DMS53 treated with DMSO at 0.1 percent for 48 hours (cell line): Measurements from ENCODE around the gene SERF1B.
"Not testable (repeated sequence)": the region's sequence is repeated elsewhere in the genome, so short reads cannot be mapped to it uniquely, and the experiment has no call there.

Experiments
- DNase-seq: peaks from one replicate; lab custom pipeline; 2025; ENCODE audit not compliant: unreplicated experiment; lab: John Stamatoyannopoulos, UW

The SERF1B gene

DNA sequence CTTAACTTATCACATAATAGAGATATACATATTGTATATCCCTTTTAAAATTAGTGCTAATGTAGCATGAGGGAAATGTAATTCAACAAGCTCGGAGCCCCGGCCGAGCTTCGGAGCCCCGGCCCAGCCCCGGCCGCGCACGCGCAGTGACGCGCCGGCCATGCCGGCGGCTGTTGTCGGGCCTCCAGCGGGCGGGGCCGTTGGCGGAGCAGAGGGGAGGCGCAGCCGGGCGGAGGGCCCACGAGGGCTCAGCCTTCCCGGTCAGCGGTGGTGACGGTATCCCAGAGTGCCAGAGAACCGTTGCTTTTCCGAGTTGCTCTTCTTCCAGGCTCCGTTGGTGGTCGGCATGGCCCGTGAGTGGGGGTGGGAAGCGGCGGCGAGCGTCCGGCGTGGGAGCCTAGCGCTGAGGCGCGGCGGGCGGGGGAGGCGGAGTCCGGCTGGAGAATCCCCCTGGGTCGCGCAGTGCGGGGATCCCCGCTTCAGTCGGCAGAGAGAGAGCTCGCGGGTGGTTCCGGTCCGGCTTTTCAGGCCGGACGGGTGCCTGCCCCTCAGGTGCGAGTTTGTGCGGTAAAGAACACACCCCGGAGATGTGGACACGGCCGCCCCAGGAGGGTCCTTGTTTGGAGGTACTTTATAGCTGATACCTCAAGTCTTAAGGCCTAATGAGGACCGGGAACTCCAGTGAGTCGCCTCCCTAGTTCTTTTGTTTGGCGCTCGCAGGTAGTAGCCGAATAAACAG lies at the start of gene SERF1B:
SERF1B (plus strand) TSS at position 146 of the 739 bp plus-strand sequence; CDS start at position 347, 201 bp downstream.
- not testable (repeated sequence) for DNase-seq

DNA sequence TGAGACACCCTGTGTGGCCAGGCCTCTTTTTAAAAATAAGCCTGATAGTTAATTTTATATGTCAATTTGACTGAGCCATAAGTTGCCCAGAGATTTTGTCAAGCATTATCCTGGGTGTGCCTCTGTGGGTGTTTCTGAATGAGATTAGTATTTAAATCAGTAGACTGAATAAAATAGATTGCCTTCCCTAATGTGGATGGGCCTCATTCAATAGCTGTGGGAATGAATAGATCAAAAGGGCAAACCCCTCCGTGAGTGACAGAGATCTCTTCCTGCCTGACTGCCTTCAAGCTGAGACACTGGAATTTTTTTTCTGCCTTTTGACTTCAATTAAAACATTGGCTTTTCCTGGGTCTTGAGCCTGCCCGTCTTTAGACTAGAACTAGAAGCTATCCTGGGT lies 33.3 kb upstream of the SERF1B start:
- DNase-seq, result not testable (repeated sequence)

DNA sequence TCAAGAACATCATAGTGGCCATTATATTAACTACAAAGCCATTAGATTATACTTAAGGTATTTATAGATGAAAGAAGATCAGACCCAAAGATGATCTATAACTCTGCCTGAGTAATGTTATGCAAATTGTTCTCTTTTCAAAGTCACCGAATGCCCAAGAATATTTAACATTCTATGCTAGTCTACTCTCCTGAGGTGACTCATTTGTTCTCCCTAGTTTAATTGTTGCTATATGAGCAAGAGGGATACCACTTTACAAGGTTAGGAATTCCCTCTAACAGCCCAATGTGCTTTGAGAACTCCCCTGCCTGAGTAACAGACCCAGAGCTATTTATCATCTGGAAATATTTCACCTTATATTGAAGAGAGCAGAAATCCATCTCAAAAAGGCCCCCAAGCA lies 29.5 kb upstream of the SERF1B start:
- not testable (repeated sequence) for DNase-seq

DNA sequence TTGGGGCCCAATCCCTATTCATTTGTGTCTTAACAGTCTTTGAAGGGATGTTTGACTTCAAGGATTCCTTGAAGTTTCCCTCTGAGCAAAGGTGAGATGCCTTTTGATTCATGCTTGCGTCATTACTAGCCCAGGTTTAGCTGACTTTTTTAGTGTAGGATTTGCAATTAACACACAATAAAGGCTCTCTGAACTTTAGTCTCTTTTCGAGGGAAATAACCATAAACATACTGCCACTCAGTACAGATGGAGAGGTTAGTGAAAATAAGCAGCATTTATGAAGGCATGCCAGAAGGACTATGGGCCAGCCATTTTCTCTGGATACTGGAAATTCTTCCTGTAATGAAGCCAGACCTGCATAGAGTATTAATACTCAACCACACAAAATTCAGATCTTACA lies 4.4 kb upstream of the SERF1B start:
- not testable (repeated sequence) for DNase-seq

DNA sequence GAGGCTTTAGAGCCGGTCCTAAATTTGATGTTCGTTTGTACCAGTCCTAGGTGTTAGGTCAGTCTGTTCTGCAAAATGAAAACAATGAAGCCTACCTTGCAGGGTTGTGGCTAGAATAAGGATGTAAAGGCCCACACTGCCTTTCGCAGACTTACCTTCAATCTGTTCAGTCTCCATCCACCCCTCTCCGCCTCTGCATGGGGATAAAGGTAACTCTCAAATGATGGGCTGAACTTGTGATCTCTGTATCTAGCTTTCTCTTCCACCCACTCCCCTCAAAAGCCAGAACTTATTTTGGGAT lies 744 bp downstream of the SERF1B start:
- DNase-seq, result not testable (repeated sequence)

DNA sequence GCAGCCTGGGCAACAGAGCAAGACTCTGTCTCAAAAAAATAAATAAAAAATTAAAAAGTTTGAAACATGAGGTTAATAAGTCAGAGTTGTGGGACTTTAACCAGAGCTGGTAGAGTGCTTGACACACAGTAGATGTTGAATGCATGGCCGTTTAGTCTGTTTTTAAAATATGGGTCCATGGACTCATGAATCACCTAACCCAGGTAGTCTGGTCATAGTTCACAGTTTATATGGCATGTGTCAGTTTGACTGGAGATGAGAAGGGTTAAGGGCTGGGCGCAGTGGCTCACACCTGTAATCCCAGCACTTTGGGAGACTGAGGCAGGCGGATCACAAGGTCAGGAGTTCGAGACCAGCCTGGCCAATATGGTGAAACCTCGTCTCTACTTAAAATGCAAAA lies 6.2 kb downstream of the SERF1B start:
- not testable (repeated sequence) for DNase-seq

DNA sequence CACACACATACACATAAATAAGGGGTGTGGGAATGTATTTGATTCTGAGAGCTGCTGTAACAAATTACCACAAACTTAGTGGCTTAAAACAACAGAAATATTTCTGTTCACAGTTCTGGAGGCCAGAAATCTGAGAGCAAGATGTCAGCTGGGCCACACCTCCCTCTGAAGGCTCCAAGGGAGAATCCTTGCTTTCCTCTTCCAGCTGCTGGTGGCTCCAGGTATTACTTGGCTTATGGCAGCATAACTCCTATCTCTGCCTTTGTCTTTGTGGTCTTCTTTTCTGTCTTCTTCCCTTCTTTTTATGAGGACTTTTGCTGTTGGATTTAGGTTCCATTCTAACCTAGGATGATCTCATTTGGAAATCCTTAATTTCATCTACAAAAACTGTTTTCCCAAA lies 16.4 kb downstream of the SERF1B start:
- DNase-seq, result not testable (repeated sequence)

DNA sequence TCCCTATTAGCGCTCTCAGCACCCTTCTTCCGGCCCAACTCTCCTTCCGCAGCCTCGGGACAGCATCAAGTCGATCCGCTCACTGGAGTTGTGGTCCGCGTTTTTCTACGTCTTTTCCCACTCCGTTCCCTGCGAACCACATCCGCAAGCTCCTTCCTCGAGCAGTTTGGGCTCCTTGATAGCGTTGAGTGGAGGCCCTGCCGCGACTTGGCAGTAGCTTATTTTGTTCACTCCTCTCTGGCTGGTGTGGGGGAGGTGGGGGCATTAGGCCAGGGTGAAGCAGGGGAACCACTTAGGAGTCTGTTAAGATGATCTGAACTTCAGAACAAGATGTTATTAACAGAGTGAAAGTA lies 24.7 kb downstream of the SERF1B start:
- not testable (repeated sequence) for DNase-seq

DNA sequence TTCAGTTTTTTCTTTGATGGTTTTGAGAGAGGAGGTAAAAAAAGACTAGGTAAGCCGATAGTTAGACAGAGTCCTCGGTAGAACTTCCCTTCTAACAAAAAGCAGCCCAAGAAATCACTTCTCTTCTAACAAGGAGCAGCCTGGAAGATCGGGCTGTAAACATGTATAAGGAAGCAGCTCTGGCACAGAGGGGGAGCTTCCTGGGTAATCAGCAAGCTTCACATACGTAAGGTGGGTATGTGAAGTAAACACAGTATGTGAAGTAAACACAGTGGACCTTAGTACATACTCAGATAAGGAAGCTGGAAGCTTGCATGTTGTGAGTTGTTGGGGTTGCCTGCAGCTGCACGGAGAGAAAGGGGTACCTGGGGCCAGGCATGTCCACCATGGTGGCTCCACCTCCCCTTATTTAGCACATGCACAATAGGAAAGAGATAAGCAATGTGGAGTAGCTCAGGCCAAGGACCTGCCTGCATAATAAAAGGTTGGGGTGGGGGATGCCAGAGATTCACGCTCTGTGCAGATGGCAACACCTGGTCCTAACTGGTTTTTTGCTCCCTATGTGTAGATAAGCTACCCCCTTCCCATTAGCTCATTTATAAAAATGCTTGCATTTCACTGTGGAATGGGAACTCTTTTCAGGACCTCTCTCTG lies 31.4 kb downstream of the SERF1B start:
- not testable (repeated sequence) for DNase-seq

DNA sequence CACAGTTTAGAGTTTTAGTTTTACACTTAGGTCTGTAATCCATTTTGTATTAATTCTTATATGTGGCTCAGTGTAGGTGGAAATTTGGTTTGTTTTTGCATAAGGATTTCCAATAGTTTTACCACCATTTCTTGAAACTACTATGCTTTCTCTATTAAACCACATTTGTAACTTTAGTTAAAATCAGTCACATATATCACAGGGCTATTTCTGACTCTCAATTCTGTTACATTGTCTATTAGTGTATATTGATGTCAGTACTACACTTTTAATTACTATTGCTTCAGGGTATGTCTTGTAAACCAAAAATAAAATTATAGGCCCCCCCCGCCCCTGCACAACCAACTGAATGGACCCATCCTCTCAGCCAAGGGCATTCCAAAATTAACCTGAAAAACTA lies 32.1 kb downstream of the SERF1B start:
- not testable (repeated sequence) for DNase-seq

DNA sequence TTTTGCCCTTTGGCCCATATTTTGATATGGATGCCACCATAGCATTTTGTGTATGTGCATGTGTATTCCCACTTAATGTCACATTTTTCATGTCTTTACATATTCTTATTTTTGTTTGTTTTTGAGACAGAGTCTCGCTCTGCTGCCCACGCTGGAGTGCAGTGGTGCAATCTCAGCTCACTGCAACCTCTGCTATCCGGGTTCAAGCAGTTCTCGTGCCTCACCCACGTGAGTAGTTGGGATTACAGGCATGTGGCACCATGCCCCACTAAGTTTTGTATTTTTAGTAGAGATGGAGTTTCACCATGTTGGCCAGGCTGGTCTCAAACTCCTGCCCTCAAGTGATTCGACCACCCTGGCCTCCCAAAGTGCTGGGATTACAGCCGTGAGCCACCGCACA lies 52.6 kb downstream of the SERF1B start:
- DNase-seq, result not testable (repeated sequence)

DNA sequence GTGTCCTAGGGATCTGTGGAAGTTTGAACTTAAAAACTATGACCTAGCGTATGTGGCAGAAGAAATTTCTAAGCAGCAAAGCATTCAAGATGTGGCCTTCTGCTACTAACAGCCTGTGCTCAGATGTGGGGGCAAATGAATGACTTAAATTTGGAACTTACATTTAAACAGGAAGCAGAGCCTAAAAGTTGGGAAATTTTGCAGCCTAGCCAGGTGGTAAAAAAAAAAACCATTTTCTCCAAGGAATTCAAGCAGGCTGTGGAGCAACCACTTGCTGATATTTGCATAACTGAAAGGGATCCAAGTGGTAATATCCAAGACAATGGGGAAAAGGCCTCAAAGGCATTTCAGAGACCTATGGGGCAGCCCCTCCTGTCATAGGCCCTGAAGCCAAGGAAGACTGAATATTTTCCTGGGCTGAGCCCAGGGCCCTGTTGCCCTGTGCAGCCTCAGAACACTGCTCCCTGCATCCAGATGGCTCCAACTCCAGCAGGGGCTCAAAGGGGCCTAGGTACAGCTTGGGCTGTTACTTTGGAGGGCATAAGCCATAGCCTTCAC lies 63.9 kb downstream of the SERF1B start:
- DNase-seq, result not testable (repeated sequence)

DNA sequence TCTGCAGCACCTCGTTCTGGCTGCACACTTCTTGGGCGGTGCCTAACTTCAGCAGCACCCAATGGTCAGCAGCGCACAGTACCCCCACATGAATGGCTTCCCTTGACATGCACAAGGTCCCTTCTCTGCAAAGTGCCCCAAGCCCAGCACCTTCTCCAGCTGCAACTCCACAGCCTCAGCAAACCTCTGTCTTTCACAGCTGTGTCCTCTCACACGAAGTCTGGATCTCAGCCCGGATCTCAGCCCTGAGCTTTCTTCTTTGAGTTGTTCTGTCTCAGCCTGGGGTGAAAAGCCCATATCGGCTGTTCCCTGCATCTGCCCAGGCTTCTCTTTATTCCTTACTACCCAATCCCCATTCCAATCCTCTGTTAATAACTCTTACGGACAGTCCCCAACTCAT lies 66.7 kb downstream of the SERF1B start:
- DNase-seq, result not testable (repeated sequence)
